Measurements from ENCODE around the gene ACOT12.

DNA sequence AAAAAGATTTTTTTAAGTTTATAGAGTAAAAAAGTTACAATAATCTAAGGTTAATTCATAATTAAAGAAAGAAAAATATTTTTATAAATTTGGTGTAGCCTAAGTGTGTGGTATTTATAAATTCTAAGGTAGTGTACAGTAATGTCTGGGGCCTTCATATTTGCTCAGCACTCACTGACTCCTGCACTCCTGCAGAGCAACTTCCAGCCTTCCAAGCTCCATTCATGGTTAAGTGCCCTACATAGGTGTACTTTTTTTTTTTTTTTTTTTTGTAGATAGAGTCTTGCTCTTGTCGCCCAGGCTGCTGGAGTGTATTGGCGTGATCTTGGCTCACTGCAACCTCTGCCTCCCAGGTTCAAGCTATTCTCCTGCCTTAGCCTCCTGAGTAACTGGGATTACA, 10.1 kb downstream of the ACOT12 start:
- TF ChIP-seq, protein P1, sequence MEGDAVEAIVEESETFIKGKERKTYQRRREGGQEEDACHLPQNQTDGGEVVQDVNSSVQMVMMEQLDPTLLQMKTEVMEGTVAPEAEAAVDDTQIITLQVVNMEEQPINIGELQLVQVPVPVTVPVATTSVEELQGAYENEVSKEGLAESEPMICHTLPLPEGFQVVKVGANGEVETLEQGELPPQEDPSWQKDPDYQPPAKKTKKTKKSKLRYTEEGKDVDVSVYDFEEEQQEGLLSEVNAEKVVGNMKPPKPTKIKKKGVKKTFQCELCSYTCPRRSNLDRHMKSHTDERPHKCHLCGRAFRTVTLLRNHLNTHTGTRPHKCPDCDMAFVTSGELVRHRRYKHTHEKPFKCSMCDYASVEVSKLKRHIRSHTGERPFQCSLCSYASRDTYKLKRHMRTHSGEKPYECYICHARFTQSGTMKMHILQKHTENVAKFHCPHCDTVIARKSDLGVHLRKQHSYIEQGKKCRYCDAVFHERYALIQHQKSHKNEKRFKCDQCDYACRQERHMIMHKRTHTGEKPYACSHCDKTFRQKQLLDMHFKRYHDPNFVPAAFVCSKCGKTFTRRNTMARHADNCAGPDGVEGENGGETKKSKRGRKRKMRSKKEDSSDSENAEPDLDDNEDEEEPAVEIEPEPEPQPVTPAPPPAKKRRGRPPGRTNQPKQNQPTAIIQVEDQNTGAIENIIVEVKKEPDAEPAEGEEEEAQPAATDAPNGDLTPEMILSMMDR (conservative IDR thresholded peaks at IDR 0.05 in 1 of 2, IDR thresholded peaks at IDR 0.05 in 1 of 2; ENCODE audit: low read depth in 1 of 2, low read length in 2 of 2): no peak
- TF ChIP-seq EZH2 (IDR thresholded peaks at IDR 0.05; ENCODE audit: low read length, missing control alignments): no peak

All from fibroblast of lung (primary cell).